Neural cell (in vitro differentiated cells): ENCODE data around the gene PHF3.

ENCODE experiments used
- CTCF ChIP-seq: fragments of 450-650 bp; IDR thresholded peaks from 2 replicates; pipeline ENCODE4 v1.5.1; 2014; ENCODE audit warnings: antibody characterized with exemption, mild to moderate bottlenecking, moderate library complexity; ENCODE audit not compliant: poor library complexity, severe bottlenecking
- EZH2 ChIP-seq: fragments of 200-600, 300-800 bp; shearing (Covaris generic), sonication (generic); IDR thresholded peaks from 2 replicates; pipeline ENCODE4 v1.6.1; 2014; ENCODE audit warnings: antibody characterized with exemption, low read length, borderline replicate concordance, mild to moderate bottlenecking; ENCODE audit not compliant: insufficient read depth, poor library complexity, severe bottlenecking
- MXI1 ChIP-seq: fragments of 450-650 bp; conservative IDR thresholded peaks from 2 replicates; pipeline ENCODE4 v1.6.1; 2014; ENCODE audit warnings: antibody characterized with exemption, mild to moderate bottlenecking; ENCODE audit not compliant: poor library complexity, severe bottlenecking
- REST ChIP-seq: IDR thresholded peaks from 2 replicates; pipeline ENCODE4 v1.6.1; 2012; ENCODE audit warnings: borderline replicate concordance
- SMC3 ChIP-seq: fragments of 450-650 bp; conservative IDR thresholded peaks from 2 replicates; pipeline ENCODE4 v1.6.1; 2014; ENCODE audit warnings: antibody characterized with exemption, mild to moderate bottlenecking, moderate library complexity; ENCODE audit not compliant: poor library complexity

DNA sequence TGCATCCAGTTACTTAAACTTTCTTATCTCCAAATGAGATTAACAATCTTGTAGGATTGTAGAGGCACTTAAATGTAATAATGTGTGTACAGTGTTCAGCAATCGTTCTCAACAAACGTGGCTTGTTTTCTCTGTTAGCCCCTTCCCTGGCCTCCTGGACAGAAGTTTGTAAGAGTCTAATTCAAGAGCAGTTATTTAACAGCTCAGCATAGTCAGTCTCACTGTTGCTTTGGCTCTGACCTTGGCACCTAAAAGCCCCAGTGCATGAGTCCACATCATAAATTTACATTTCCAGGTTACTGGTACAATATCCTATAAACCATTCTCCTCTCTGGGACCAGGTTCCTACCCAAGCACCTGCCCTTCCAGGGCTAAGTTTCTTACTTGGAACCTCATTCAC lies 11.5 kb upstream of the PHF3 start:
- TF ChIP-seq CTCF (no peak), EZH2 (no peak), MXI1 (no peak), REST (no peak), SMC3 (no peak)
